Neural cell (in vitro differentiated cells): ENCODE results near the gene BHLHE23.

Source experiments
- CTCF ChIP-seq: fragments of 450-650 bp; IDR thresholded peaks from 2 replicates; pipeline ENCODE4 v1.5.1; 2014; ENCODE audit warnings: antibody characterized with exemption, mild to moderate bottlenecking, moderate library complexity; ENCODE audit not compliant: poor library complexity, severe bottlenecking
- EP300 ChIP-seq: fragments of 450-650 bp; conservative IDR thresholded peaks from 2 replicates; pipeline ENCODE4 v1.6.1; 2014; ENCODE audit warnings: antibody characterized with exemption, mild to moderate bottlenecking, moderate library complexity; ENCODE audit not compliant: poor library complexity, severe bottlenecking
- MXI1 ChIP-seq: fragments of 450-650 bp; conservative IDR thresholded peaks from 2 replicates; pipeline ENCODE4 v1.6.1; 2014; ENCODE audit warnings: antibody characterized with exemption, mild to moderate bottlenecking; ENCODE audit not compliant: poor library complexity, severe bottlenecking
- POLR2AphosphoS5 ChIP-seq: IDR thresholded peaks from 2 replicates; pipeline ENCODE4 v1.6.1; 2012
- REST ChIP-seq: IDR thresholded peaks from 2 replicates; pipeline ENCODE4 v1.6.1; 2012; ENCODE audit warnings: borderline replicate concordance
- SMC3 ChIP-seq: fragments of 450-650 bp; conservative IDR thresholded peaks from 2 replicates; pipeline ENCODE4 v1.6.1; 2014; ENCODE audit warnings: antibody characterized with exemption, mild to moderate bottlenecking, moderate library complexity; ENCODE audit not compliant: poor library complexity
- TAF1 ChIP-seq: IDR thresholded peaks from 2 replicates; pipeline ENCODE4 v1.6.1; 2012; ENCODE audit warnings: low read depth

- TF ChIP-seq POLR2AphosphoS5 (no peak), SMC3 (no peak), CTCF (no peak), REST (no peak), EP300 (no peak), MXI1 (no peak), TAF1 (no peak)
These were observed 3.4 kb upstream of the BHLHE23 start for GRCh38 chr20:63009988-63010769.
